A549 (cell line): Measurements from ENCODE around the gene CREB3L1.

Source experiments
- BHLHE40 ChIP-seq: IDR thresholded peaks from 2 replicates; pipeline ENCODE4 v1.6.1; 2012; ENCODE audit warnings: low read depth, low read length, inconsistent platforms
- CEBPB ChIP-seq, 2 experiments: fragments of >200 bp in 1 of 2; sonication (Bioruptor Twin) in 1 of 2; formaldehyde crosslinking in 1 of 2; IDR thresholded peaks; 2 replicates each; pipeline ENCODE4 v1.6.1; 2012 to 2016
- POLR2A ChIP-seq: IDR thresholded peaks from 2 replicates; pipeline ENCODE4 v1.6.1; 2012; ENCODE audit warnings: mild to moderate bottlenecking, low read length
- TF ChIP-seq, protein P1 (sequence below): fragments of 250-450 bp; sonication (Bioruptor Pico); IDR thresholded peaks from 2 replicates; pipeline ENCODE4 v1.5.0; 2021; ENCODE audit warnings: mild to moderate bottlenecking, moderate library complexity, borderline replicate concordance
- TF ChIP-seq, protein P2 (sequence below): fragments of >200 bp; sonication (Bioruptor Twin); formaldehyde crosslinking; IDR thresholded peaks from 3 replicates; pipeline ENCODE4 v1.5.1; 2016

DNA sequence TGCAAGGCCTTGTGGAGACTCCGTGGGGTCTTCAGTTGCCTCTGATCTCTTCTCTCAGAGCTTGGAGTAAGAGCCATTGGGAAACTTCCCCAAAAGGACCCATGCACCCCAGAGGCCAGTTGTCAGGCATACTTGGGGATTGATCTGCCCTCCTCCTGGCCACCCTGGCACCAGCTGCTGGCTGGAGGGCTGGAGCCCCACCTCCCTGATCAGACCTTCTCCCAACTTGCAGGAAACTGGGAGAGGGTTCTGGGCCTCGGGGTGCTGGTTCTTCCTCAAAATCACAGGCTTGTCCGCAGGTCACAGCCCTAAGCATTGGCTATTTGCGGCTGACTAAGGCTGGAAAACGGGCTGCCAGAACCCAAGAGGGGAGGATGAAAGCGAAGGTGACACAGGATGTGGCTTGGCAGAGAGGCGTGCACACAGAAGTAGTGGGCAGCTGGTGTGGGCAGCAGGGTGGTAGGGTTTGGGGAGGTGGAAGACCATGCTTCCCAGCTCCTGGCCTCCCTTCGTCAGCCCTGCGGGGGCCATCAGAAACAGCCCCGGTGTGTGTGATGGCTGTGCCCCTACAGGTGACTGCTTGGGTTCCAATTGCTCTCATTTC is 68.5 kb downstream of the CREB3L1 start:
- TF ChIP-seq POLR2A (no peak), CEBPB (IDR thresholded peaks at IDR 0.05) (no peak), BHLHE40 (no peak)
- TF ChIP-seq, protein P1, sequence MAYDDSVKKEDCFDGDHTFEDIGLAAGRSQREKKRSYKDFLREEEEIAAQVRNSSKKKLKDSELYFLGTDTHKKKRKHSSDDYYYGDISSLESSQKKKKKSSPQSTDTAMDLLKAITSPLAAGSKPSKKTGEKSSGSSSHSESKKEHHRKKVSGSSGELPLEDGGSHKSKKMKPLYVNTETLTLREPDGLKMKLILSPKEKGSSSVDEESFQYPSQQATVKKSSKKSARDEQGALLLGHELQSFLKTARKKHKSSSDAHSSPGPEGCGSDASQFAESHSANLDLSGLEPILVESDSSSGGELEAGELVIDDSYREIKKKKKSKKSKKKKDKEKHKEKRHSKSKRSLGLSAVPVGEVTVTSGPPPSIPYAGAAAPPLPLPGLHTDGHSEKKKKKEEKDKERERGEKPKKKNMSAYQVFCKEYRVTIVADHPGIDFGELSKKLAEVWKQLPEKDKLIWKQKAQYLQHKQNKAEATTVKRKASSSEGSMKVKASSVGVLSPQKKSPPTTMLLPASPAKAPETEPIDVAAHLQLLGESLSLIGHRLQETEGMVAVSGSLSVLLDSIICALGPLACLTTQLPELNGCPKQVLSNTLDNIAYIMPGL (CRISPR knock-in tag) = no peak
- TF ChIP-seq, protein P2, sequence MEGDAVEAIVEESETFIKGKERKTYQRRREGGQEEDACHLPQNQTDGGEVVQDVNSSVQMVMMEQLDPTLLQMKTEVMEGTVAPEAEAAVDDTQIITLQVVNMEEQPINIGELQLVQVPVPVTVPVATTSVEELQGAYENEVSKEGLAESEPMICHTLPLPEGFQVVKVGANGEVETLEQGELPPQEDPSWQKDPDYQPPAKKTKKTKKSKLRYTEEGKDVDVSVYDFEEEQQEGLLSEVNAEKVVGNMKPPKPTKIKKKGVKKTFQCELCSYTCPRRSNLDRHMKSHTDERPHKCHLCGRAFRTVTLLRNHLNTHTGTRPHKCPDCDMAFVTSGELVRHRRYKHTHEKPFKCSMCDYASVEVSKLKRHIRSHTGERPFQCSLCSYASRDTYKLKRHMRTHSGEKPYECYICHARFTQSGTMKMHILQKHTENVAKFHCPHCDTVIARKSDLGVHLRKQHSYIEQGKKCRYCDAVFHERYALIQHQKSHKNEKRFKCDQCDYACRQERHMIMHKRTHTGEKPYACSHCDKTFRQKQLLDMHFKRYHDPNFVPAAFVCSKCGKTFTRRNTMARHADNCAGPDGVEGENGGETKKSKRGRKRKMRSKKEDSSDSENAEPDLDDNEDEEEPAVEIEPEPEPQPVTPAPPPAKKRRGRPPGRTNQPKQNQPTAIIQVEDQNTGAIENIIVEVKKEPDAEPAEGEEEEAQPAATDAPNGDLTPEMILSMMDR = no peak
